ENCODE measurements around the gene NPC1L1. TPM values are rescaled to one million over a fixed set of nuclear protein-coding genes. Genes with fewer than 3 reads are reported as not detected.
A peak's percentile ranks its signal among the peaks of the same experiment; 100 is the strongest.

NPC1L1 gene
- total RNA-seq, 4 donors from 2014 or later = 0.04 to 0.07 TPM; not detected in 2

DNA sequence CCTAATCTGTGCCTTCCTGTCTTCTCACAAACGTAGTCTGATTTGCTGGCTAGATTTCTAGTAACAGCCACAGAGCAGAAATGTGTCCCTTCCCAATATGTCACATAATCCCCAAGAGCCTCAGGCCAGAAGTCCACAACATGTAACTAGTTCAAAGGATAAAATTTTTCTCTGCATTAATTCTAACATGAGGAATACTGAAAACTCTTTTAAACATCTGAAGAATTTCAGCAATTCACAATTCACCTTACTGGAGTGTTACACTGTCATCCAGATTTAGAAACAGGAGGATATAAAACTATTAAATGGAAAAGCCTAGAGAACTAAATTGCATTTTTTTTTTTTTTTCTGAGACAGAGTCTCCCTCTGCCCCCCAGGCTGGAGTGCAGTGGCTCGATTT lies 35.1 kb upstream of the NPC1L1 start:
- in situ Hi-C loops (cut with MboI; ENCODE audit: low sequenced_read_pairs in 4 of 4) = loop anchor here (25.0 kb wide), 3 partner anchors 136 to 536 kb away; partner anchors contain the start of gene TBRG4 (in 4 of the 4)
- no peaks in the 10 kb centered on the region for H3K9me3 ChIP-seq
- no peak overlapping the region for H3K27ac ChIP-seq
- peaks cover 36 to 43% of the 10 kb centered on the region in 2 donors for H3K4me1 ChIP-seq
- no peak for DNase-seq
- no peak for ATAC-seq
- H3K27me3 ChIP-seq = no peaks in the 10 kb centered on the region
- TF ChIP-seq, protein P1, sequence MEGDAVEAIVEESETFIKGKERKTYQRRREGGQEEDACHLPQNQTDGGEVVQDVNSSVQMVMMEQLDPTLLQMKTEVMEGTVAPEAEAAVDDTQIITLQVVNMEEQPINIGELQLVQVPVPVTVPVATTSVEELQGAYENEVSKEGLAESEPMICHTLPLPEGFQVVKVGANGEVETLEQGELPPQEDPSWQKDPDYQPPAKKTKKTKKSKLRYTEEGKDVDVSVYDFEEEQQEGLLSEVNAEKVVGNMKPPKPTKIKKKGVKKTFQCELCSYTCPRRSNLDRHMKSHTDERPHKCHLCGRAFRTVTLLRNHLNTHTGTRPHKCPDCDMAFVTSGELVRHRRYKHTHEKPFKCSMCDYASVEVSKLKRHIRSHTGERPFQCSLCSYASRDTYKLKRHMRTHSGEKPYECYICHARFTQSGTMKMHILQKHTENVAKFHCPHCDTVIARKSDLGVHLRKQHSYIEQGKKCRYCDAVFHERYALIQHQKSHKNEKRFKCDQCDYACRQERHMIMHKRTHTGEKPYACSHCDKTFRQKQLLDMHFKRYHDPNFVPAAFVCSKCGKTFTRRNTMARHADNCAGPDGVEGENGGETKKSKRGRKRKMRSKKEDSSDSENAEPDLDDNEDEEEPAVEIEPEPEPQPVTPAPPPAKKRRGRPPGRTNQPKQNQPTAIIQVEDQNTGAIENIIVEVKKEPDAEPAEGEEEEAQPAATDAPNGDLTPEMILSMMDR (IDR thresholded peaks at IDR 0.05 in 4 of 5, conservative IDR thresholded peaks at IDR 0.05 in 1 of 5) = no peak
- no peak for TF ChIP-seq POLR2A (IDR thresholded peaks at IDR 0.05)
- intact Hi-C loops (cut with DNase I; ENCODE audit: low total_unique reads) = no loop called here
- no peak overlapping the region for H3K4me3 ChIP-seq
- H3K36me3 ChIP-seq = peaks cover 0 to 46% of the 10 kb centered on the region in 2 donors

DNA sequence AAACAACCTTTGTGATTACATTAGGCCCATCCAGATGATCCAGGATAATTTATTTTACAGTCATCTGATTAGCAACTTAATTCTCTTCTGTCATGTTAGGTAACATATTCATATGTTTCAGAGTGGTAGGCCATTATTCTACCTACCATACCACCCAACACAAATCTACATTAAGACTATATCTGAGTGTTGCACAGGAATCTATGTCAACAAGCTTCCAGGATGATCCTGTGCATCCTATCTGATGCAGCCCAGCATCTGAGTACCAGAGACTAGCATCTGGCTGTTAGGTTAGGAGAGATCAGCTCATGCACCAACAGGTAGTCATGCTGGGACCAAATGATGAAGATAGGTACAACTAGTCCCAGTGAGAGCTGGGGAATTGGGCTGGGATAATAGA lies 33.9 kb upstream of the NPC1L1 start:
- Histone ChIP-seq H3K4me1 (peaks cover 24 to 31% of the 10 kb centered on the region in 2 donors), H3K4me3 (peak overlapping the region in 1 of 4 donors; percentile 97), H3K27ac (peak overlapping the region in 2 of 4 donors; percentile 93 to 98), H3K9me3 (no peaks in the 10 kb centered on the region), H3K27me3 (no peaks in the 10 kb centered on the region), H3K36me3 (peaks cover 0 to 48% of the 10 kb centered on the region in 2 donors)
- in situ Hi-C loops (cut with MboI; ENCODE audit: low sequenced_read_pairs in 4 of 4) = loop anchor here (25.0 kb wide), 3 partner anchors 137 to 537 kb away; partner anchors contain the start of gene TBRG4 (in 4 of the 4)
- no peak for DNase-seq
- no peak for ATAC-seq
- TF ChIP-seq POLR2A (IDR thresholded peaks at IDR 0.05) = no peak
- TF ChIP-seq, protein P1 (IDR thresholded peaks at IDR 0.05 in 4 of 5, conservative IDR thresholded peaks at IDR 0.05 in 1 of 5) = no peak
- intact Hi-C loops (cut with DNase I; ENCODE audit: low total_unique reads) = loop anchor here (2.0 kb wide), 1 partner anchor 84 kb away; the partner anchor contains the start of gene NUDCD3

DNA sequence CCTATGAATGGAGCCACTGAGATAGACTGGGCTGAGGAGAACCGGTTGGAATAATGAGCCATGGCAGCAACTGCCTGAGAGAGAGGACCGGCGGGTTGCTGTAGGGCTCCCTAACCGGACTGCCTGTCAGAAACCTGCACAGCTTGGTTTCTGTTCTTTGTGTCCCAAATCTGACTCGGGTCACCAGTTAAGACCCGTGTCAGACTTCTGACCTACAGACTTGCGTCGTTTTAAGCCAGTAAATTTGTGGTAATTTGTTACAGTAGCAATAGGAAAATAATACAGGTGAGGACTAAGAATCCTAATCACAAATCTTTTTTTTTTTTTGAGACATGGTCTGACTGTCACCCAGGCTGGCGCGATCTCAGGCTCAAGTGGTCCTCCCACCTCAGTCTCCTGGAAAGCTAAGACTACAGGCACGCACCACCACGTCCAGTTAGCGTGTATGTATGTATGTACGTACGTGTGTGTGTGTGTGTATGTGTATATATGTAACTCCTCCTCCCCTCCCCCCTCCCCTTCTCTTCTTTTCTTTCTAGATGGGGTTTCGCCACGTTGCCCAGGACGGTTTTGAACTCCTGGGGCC lies 33.2 kb upstream of the NPC1L1 start:
- Histone ChIP-seq H3K4me3 (peak overlapping the region; percentile 88 to 99 (median 96)), H3K27me3 (no peaks in the 10 kb centered on the region), H3K4me1 (peaks cover 24 to 27% of the 10 kb centered on the region in 2 donors), H3K9me3 (no peaks in the 10 kb centered on the region), H3K27ac (peak overlapping the region; percentile 88 to 98 (median 93)), H3K36me3 (peaks cover 0 to 48% of the 10 kb centered on the region in 2 donors)
- peak in 1 of 2 donors; percentile 1 for ATAC-seq
- DNase-seq = no peak
- in situ Hi-C loops (cut with MboI; ENCODE audit: low sequenced_read_pairs in 4 of 4) (no loop called here), intact Hi-C loops (cut with DNase I; ENCODE audit: low total_unique reads) (loop anchor here (2.0 kb wide), 1 partner anchor 84 kb away; the partner anchor contains the start of gene NUDCD3)
- TF ChIP-seq, protein P1 (IDR thresholded peaks at IDR 0.05 in 4 of 5, conservative IDR thresholded peaks at IDR 0.05 in 1 of 5) = no peak
- TF ChIP-seq POLR2A (IDR thresholded peaks at IDR 0.05) = no peak

DNA sequence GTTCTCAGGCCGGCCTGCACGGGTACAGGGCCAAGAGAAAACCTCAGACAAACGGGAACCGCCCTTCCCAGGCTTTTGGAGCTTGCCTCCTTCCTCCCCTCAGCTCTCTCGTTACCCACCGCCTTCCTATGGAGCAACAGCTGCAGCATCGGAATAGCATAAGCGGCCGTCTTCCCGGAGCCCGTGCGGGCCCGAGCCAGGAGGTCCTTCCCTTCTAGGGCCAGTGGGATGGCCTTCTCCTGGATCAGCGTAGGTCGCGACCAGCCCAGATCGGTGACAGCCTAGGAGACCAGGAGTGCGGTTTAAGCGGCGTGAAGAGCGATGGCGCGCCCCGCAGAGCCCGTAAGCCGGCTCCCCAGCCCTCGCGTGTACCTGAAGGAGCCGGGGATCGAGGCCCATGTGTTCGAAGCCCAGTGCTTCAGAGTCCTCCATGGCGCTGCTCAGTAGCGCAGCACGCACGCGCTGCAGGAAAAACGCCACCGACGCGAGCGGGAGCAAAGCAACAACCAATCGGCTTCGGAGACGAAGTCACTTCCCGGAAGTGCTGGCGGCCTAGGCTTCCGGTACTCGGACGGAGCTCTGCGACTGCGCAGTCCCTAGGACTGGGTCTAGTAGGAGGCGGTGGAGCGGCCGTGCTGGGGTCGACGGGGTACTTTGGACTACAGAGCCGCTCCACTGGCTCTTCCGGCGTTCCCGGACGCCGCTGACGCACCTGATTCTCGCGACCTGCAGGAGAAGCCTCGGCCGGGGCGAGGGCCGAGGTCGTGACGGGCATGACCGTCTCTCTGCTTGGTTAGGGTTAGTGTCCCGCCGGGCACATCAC lies 32.5 kb upstream of the NPC1L1 start, which contains the start of gene DDX56:
Gene DDX56, minus strand, starts transcription at position 445 of the 823 bp plus-strand sequence. Its CDS starts 13 bp downstream, at position 432.
- TF ChIP-seq POLR2A (IDR thresholded peaks at IDR 0.05) = peak; percentile 89 to 95
- TF ChIP-seq, protein P1 (IDR thresholded peaks at IDR 0.05 in 4 of 5, conservative IDR thresholded peaks at IDR 0.05 in 1 of 5) = no peak
- Histone ChIP-seq H3K9me3 (no peaks in the 10 kb centered on the region), H3K36me3 (peaks cover 0 to 48% of the 10 kb centered on the region in 2 donors), H3K4me3 (peak within 1 kb of the TSS; percentile 88 to 99 (median 96)), H3K27me3 (no peaks in the 10 kb centered on the region), H3K4me1 (peaks cover 24 to 27% of the 10 kb centered on the region in 2 donors), H3K27ac (peak within 1 kb of the TSS; percentile 88 to 98 (median 93))
- DNase-seq (peak; percentile 92 to 93), ATAC-seq (peak; percentile 99)
- in situ Hi-C loops (cut with MboI; ENCODE audit: low sequenced_read_pairs in 4 of 4) (no loop called here), intact Hi-C loops (cut with DNase I; ENCODE audit: low total_unique reads) (loop anchor here (2.0 kb wide), 1 partner anchor 83 kb away; the partner anchor contains the start of gene NUDCD3)
